MCF 10A (cell line): ENCODE measurements around the gene DBF4. TPM values are rescaled to one million over a fixed set of nuclear protein-coding genes. Genes with fewer than 3 reads are reported as not detected.
"Not testable (repeated sequence)": the region's sequence is repeated elsewhere in the genome, so short reads cannot be mapped to it uniquely, and the experiment has no call there.

Experiments used
- BruUV-seq: library from RNA; stranded (reverse); fragments of 400-500 nt; replicated peaks from 2 replicates; lab custom pipeline; 2021; lab: Mats Ljungman, UMichigan
- CTCF ChIA-PET: fragments of 300-600 bp; sonication (Branson Sonifier 250); formaldehyde crosslinking; extraction: SDS; loops from one replicate; lab custom pipeline; 2021; ENCODE audit warnings: antibody characterized with exemption, inconsistent platforms; lab: Yijun Ruan, JAX
- POLR2A ChIA-PET: fragments of 300-600, 350-650 bp; sonication (Branson Sonifier 250); formaldehyde crosslinking; extraction: SDS; loops from one replicate; lab custom pipeline; 2020; ENCODE audit warnings: antibody characterized with exemption, inconsistent platforms; lab: Yijun Ruan, JAX
- DNase-seq: peaks from one replicate; pipeline ENCODE4 v3.0.0-alpha.2; 2018; ENCODE audit not compliant: unreplicated experiment
- H3K27ac Mint-ChIP-seq: one replicate; pipeline ENCODE4 v1.8.0; 2022; ENCODE audit warnings: mild to moderate bottlenecking, low read depth, mixed read lengths; ENCODE audit not compliant: unreplicated experiment
- H3K27me3 Mint-ChIP-seq: one replicate; pipeline ENCODE4 v1.8.0; 2022; ENCODE audit warnings: mixed read lengths; ENCODE audit not compliant: insufficient read depth, unreplicated experiment
- H3K36me3 Mint-ChIP-seq: one replicate; pipeline ENCODE4 v1.8.0; 2022; ENCODE audit warnings: mild to moderate bottlenecking, moderate library complexity, mixed read lengths; ENCODE audit not compliant: insufficient read depth, unreplicated experiment
- H3K4me1 Mint-ChIP-seq: one replicate; pipeline ENCODE4 v1.8.0; 2022; ENCODE audit warnings: mixed read lengths; ENCODE audit not compliant: insufficient read depth, unreplicated experiment
- H3K4me3 Mint-ChIP-seq: one replicate; pipeline ENCODE4 v1.8.0; 2022; ENCODE audit warnings: mild to moderate bottlenecking, moderate library complexity, mixed read lengths; ENCODE audit not compliant: unreplicated experiment
- H3K9me3 Mint-ChIP-seq: one replicate; pipeline ENCODE4 v1.8.0; 2022; ENCODE audit warnings: mixed read lengths; ENCODE audit not compliant: unreplicated experiment
- CTCF ChIP-seq: fragments of 200-600 bp; IDR thresholded peaks from one replicate; pipeline ENCODE4 v1.8.0; 2022; ENCODE audit warnings: antibody characterized with exemption, mild to moderate bottlenecking; ENCODE audit not compliant: unreplicated experiment
- intact Hi-C: fragments of 100-400 bp; cut with micrococcal nuclease; formaldehyde crosslinking; loops from 2 replicates; pipeline ENCODE4 v1.14.1; 2022
- total RNA-seq: library from RNA; stranded (reverse); gene quantifications from 2 replicates; pipeline ENCODE4 v1.2.3, GENCODE V29; 2022

The DBF4 gene
- total RNA-seq, 1 experiment from 2014 or later, result 27.4 TPM

GRCh38 chr7:87872346-87872745, 3.9 kb upstream of the DBF4 start:
- H3K36me3 Mint-ChIP-seq, result peaks cover 20% of the 10 kb centered on the region
- CTCF ChIA-PET, result no interaction called here
- H3K27me3 Mint-ChIP-seq, result no peaks in the 10 kb centered on the region
- no peak overlapping the region for H3K4me3 Mint-ChIP-seq
- no peak for TF ChIP-seq CTCF
- no peak for DNase-seq
- POLR2A ChIA-PET, result no interaction called here
- no TSS peak for BruUV-seq
- H3K9me3 Mint-ChIP-seq, result no peaks in the 10 kb centered on the region
- intact Hi-C loops, result no loop called here
- peaks cover 26% of the 10 kb centered on the region for H3K4me1 Mint-ChIP-seq
- H3K27ac Mint-ChIP-seq, result peak overlapping the region; percentile 35

GRCh38 chr7:87873328-87873727, 3.0 kb upstream of the DBF4 start:
- DNase-seq, H3K27me3 Mint-ChIP-seq, H3K9me3 Mint-ChIP-seq, intact Hi-C loops, H3K4me3 Mint-ChIP-seq, BruUV-seq, POLR2A ChIA-PET: not testable (repeated sequence)
- peak overlapping the region; percentile 77 for H3K27ac Mint-ChIP-seq
- peaks cover 20% of the 10 kb centered on the region for H3K36me3 Mint-ChIP-seq
- CTCF ChIA-PET, result interaction anchor here (0.6 kb wide), 1 partner anchor 357 kb away, joined by 4 read pairs; no protein-coding TSS in a partner anchor
- H3K4me1 Mint-ChIP-seq, result peaks cover 26% of the 10 kb centered on the region

GRCh38 chr7:87874066-87874465, 2.2 kb upstream of the DBF4 start:
- intact Hi-C loops, result no loop called here
- TF ChIP-seq CTCF, result no peak
- Mint-ChIP-seq H3K4me1 (peaks cover 26% of the 10 kb centered on the region), H3K9me3 (no peaks in the 10 kb centered on the region), H3K36me3 (peaks cover 20% of the 10 kb centered on the region), H3K27me3 (no peaks in the 10 kb centered on the region), H3K27ac (peak overlapping the region; percentile 77), H3K4me3 (peak overlapping the region; percentile 98)
- no peak for DNase-seq
- CTCF ChIA-PET, result no interaction called here
- BruUV-seq, result no TSS peak
- POLR2A ChIA-PET, result no interaction called here

- intact Hi-C loops, result loop anchor here (5.0 kb wide), 1 partner anchor 533 kb away; no protein-coding TSS in a partner anchor
- Mint-ChIP-seq H3K27ac (peak overlapping the region; percentile 98), H3K4me1 (peaks cover 26% of the 10 kb centered on the region), H3K9me3 (no peaks in the 10 kb centered on the region), H3K27me3 (no peaks in the 10 kb centered on the region), H3K36me3 (peaks cover 29% of the 10 kb centered on the region), H3K4me3 (peak overlapping the region; percentile 98)
- no peak for TF ChIP-seq CTCF
- BruUV-seq, result TSS peak; percentile 34
- peak; percentile 13 for DNase-seq
- POLR2A ChIA-PET, result interaction anchor here (0.6 to 2.6 kb wide), 11 partner anchors 10 to 655 kb away, joined by 3 to 12 read pairs (median 4); no protein-coding TSS in a partner anchor
- CTCF ChIA-PET, result interaction anchor here (0.7 to 1.5 kb wide), 8 partner anchors 9 to 529 kb away, joined by 3 to 11 read pairs (median 4); no protein-coding TSS in a partner anchor
These were observed 898 bp upstream of the DBF4 start for GRCh38 chr7:87875151-87876039.
